Effector memory CD8-positive, alpha-beta T cell (primary cell): Measurements from ENCODE around the gene TFIP11.
A peak's percentile ranks its signal among the peaks of the same experiment; 100 is the strongest.

Experiments
- ATAC-seq: fragments of 150-1000 bp; cut with Tn5 transposase; replicated peaks from 2 replicates; pipeline ENCODE4 v1.10.0; 2021; ENCODE audit warnings: mild to moderate bottlenecking, moderate library complexity
- DNase-seq, 3 experiments: peaks; one replicate each; pipeline ENCODE4 v3.0.0; 2021
- H3K27ac Mint-ChIP-seq, 2 donors: one replicate each; pipeline ENCODE4 v1.8.0; 2022; ENCODE audit warnings: mild to moderate bottlenecking in 2 of 2, mixed read lengths in 2 of 2, moderate library complexity in 2 of 2
- H3K27me3 Mint-ChIP-seq, 2 donors: one replicate each; pipeline ENCODE4 v1.8.0; 2022; ENCODE audit warnings: mixed read lengths in 2 of 2
- H3K36me3 Mint-ChIP-seq: one replicate; pipeline ENCODE4 v1.8.0; 2022; ENCODE audit warnings: mild to moderate bottlenecking, moderate library complexity, mixed read lengths; ENCODE audit not compliant: insufficient read depth
- H3K4me1 Mint-ChIP-seq, 2 donors: one replicate each; pipeline ENCODE4 v1.8.0; 2022; ENCODE audit warnings: low read depth in 2 of 2, mixed read lengths in 2 of 2
- H3K4me3 Mint-ChIP-seq, 2 donors: one replicate each; pipeline ENCODE4 v1.8.0; 2022; ENCODE audit warnings: mild to moderate bottlenecking in 2 of 2, mixed read lengths in 2 of 2, moderate library complexity in 2 of 2
- H3K9me3 Mint-ChIP-seq, 2 donors: one replicate each; pipeline ENCODE4 v1.8.0; 2022; ENCODE audit warnings: mixed read lengths in 2 of 2

The TFIP11 gene

GRCh38 chr22:26514419-26515161, 2.3 kb upstream of the TFIP11 start:
- Mint-ChIP-seq H3K27ac (no peak overlapping the region), H3K4me3 (peak overlapping the region in 1 of 2 donors; percentile 21), H3K4me1 (peaks cover 26 to 32% of the 10 kb centered on the region in 2 donors), H3K27me3 (no peaks in the 10 kb centered on the region), H3K36me3 (peaks cover 22% of the 10 kb centered on the region), H3K9me3 (no peaks in the 10 kb centered on the region)
- no peak for ATAC-seq
- DNase-seq, result no peak

GRCh38 chr22:26513838-26514237, 1.6 kb upstream of the TFIP11 start:
- ATAC-seq (no peak), DNase-seq (no peak)
- Mint-ChIP-seq H3K4me3 (peak overlapping the region in 1 of 2 donors; percentile 21), H3K36me3 (peaks cover 28% of the 10 kb centered on the region), H3K9me3 (no peaks in the 10 kb centered on the region), H3K27me3 (no peaks in the 10 kb centered on the region), H3K4me1 (peaks cover 31 to 38% of the 10 kb centered on the region in 2 donors), H3K27ac (no peak overlapping the region)

- no peak overlapping the region for H3K4me3 Mint-ChIP-seq
- H3K4me1 Mint-ChIP-seq, result peaks cover 41 to 46% of the 10 kb centered on the region in 2 donors
- peaks cover 84% of the 10 kb centered on the region for H3K36me3 Mint-ChIP-seq
- no peak for DNase-seq
- H3K9me3 Mint-ChIP-seq, result no peaks in the 10 kb centered on the region
- H3K27me3 Mint-ChIP-seq, result no peaks in the 10 kb centered on the region
- no peak overlapping the region for H3K27ac Mint-ChIP-seq
- no peak for ATAC-seq
Observed at GRCh38 chr22:26508148-26508547, 4.1 kb downstream of the TFIP11 start.

GRCh38 chr22:26503758-26504157, 8.5 kb downstream of the TFIP11 start:
- H3K4me3 Mint-ChIP-seq, result peak overlapping the region; percentile 62 to 66
- H3K27ac Mint-ChIP-seq, result peak overlapping the region; percentile 87 to 88
- DNase-seq (no peak), ATAC-seq (no peak)
- peaks cover 18 to 19% of the 10 kb centered on the region in 2 donors for H3K4me1 Mint-ChIP-seq
- no peaks in the 10 kb centered on the region for H3K9me3 Mint-ChIP-seq
- H3K27me3 Mint-ChIP-seq, result no peaks in the 10 kb centered on the region
- peaks cover 98% of the 10 kb centered on the region for H3K36me3 Mint-ChIP-seq

GRCh38 chr22:26502688-26503561, 9.3 kb downstream of the TFIP11 start:
- H3K27me3 Mint-ChIP-seq, result no peaks in the 10 kb centered on the region
- peaks cover 18 to 19% of the 10 kb centered on the region in 2 donors for H3K4me1 Mint-ChIP-seq
- ATAC-seq, result peak; percentile 95

GRCh38 chr22:26501996-26502395, 10.3 kb downstream of the TFIP11 start:
- ATAC-seq (no peak), DNase-seq (no peak)
- Mint-ChIP-seq H3K27ac (peak overlapping the region; percentile 87 to 88), H3K9me3 (no peaks in the 10 kb centered on the region), H3K4me1 (peaks cover 18 to 19% of the 10 kb centered on the region in 2 donors), H3K36me3 (peaks cover 98% of the 10 kb centered on the region), H3K27me3 (no peaks in the 10 kb centered on the region), H3K4me3 (no peak overlapping the region)

More at GRCh38 chr22:26502688-26503561, 9.3 kb downstream of the TFIP11 start:
- Mint-ChIP-seq H3K36me3 (peaks cover 98% of the 10 kb centered on the region), H3K27ac (peak overlapping the region; percentile 87 to 88), H3K9me3 (no peaks in the 10 kb centered on the region), H3K4me3 (peak overlapping the region; percentile 62 to 66)
- peak; percentile 60 to 65 (median 61) for DNase-seq

GRCh38 chr22:26499188-26499703, 13.0 kb downstream of the TFIP11 start:
- H3K4me3 Mint-ChIP-seq, result no peak overlapping the region
- no peak overlapping the region for H3K27ac Mint-ChIP-seq
- ATAC-seq (no peak), DNase-seq (no peak)
- H3K4me1 Mint-ChIP-seq, result peaks cover 17% of the 10 kb centered on the region in 2 donors
- H3K27me3 Mint-ChIP-seq, result no peaks in the 10 kb centered on the region
- no peaks in the 10 kb centered on the region for H3K9me3 Mint-ChIP-seq
- peaks cover 98% of the 10 kb centered on the region for H3K36me3 Mint-ChIP-seq

- no peaks in the 10 kb centered on the region for H3K27me3 Mint-ChIP-seq
- no peak for DNase-seq
- peaks cover 96% of the 10 kb centered on the region for H3K36me3 Mint-ChIP-seq
- no peaks in the 10 kb centered on the region for H3K9me3 Mint-ChIP-seq
- H3K4me1 Mint-ChIP-seq, result no peaks in the 10 kb centered on the region
- no peak for ATAC-seq
- no peak overlapping the region for H3K4me3 Mint-ChIP-seq
- peak overlapping the region in 1 of 2 donors; percentile 39 for H3K27ac Mint-ChIP-seq
Observed at GRCh38 chr22:26496456-26496855, 15.8 kb downstream of the TFIP11 start.

GRCh38 chr22:26494506-26494905, 17.8 kb downstream of the TFIP11 start:
- Mint-ChIP-seq H3K27me3 (no peaks in the 10 kb centered on the region), H3K27ac (no peak overlapping the region), H3K4me3 (no peak overlapping the region), H3K4me1 (no peaks in the 10 kb centered on the region), H3K9me3 (no peaks in the 10 kb centered on the region), H3K36me3 (peaks cover 92% of the 10 kb centered on the region)
- no peak for ATAC-seq
- no peak for DNase-seq

GRCh38 chr22:26492220-26492619, 20.1 kb downstream of the TFIP11 start:
- H3K36me3 Mint-ChIP-seq, result peaks cover 83% of the 10 kb centered on the region
- H3K4me1 Mint-ChIP-seq, result no peaks in the 10 kb centered on the region
- no peak overlapping the region for H3K27ac Mint-ChIP-seq
- H3K27me3 Mint-ChIP-seq, result no peaks in the 10 kb centered on the region
- H3K9me3 Mint-ChIP-seq, result no peaks in the 10 kb centered on the region
- H3K4me3 Mint-ChIP-seq, result no peak overlapping the region
- DNase-seq (no peak), ATAC-seq (no peak)

GRCh38 chr22:26489447-26490036, 22.7 kb downstream of the TFIP11 start:
- H3K36me3 Mint-ChIP-seq, result peaks cover 61% of the 10 kb centered on the region

GRCh38 chr22:26487996-26488395, 24.3 kb downstream of the TFIP11 start:
- no peak overlapping the region for H3K27ac Mint-ChIP-seq
- no peaks in the 10 kb centered on the region for H3K27me3 Mint-ChIP-seq
- peaks cover 60% of the 10 kb centered on the region for H3K36me3 Mint-ChIP-seq
- H3K4me1 Mint-ChIP-seq, result peaks cover 21 to 26% of the 10 kb centered on the region in 2 donors
- H3K9me3 Mint-ChIP-seq, result no peaks in the 10 kb centered on the region
- ATAC-seq (no peak), DNase-seq (no peak)
- no peak overlapping the region for H3K4me3 Mint-ChIP-seq

More at GRCh38 chr22:26489447-26490036, 22.7 kb downstream of the TFIP11 start:
- Mint-ChIP-seq H3K4me3 (no peak overlapping the region), H3K9me3 (no peaks in the 10 kb centered on the region), H3K27ac (peak overlapping the region in 1 of 2 donors; percentile 70), H3K4me1 (peaks cover 11 to 14% of the 10 kb centered on the region in 2 donors), H3K27me3 (no peaks in the 10 kb centered on the region)
- ATAC-seq (no peak), DNase-seq (no peak)

GRCh38 chr22:26486394-26486793, 25.9 kb downstream of the TFIP11 start:
- H3K9me3 Mint-ChIP-seq, result no peaks in the 10 kb centered on the region
- DNase-seq (no peak), ATAC-seq (no peak)
- H3K27ac Mint-ChIP-seq, result peak overlapping the region in 1 of 2 donors; percentile 26
- H3K4me1 Mint-ChIP-seq, result peaks cover 34 to 40% of the 10 kb centered on the region in 2 donors
- H3K27me3 Mint-ChIP-seq, result no peaks in the 10 kb centered on the region
- H3K4me3 Mint-ChIP-seq, result peak overlapping the region in 1 of 2 donors; percentile 20
- peaks cover 46% of the 10 kb centered on the region for H3K36me3 Mint-ChIP-seq
